Measurements from ENCODE around the gene RAB20. TPM values are rescaled to one million over a fixed set of nuclear protein-coding genes. Genes with fewer than 3 reads are reported as not detected.

RAB20 gene
- total RNA-seq, 1 experiment from 2014 or later: 12.3 TPM

- no peaks in the 10 kb centered on the region for H3K9me3 Mint-ChIP-seq
- Histone ChIP-seq H2BK12ac (ENCODE audit: insufficient read length, low read depth, low read length) (no peak overlapping the region), H2AFZ (ENCODE audit: low read length) (no peak overlapping the region), H2BK5ac (ENCODE audit: insufficient read length, low read length) (no peak overlapping the region), H3K27ac (ENCODE audit: insufficient read length, low read depth, low read length) (no peak overlapping the region), H4K91ac (ENCODE audit: insufficient read length, low read depth, low read length) (no peak overlapping the region), H3K9ac (ENCODE audit: extremely low read depth, insufficient read length, low read length) (no peak overlapping the region), H2AK5ac (ENCODE audit: insufficient read length, low read length) (no peak overlapping the region), H3K79me1 (ENCODE audit: insufficient read depth, low read depth, low read length, poor library complexity, severe bottlenecking) (no peaks in the 10 kb centered on the region), H3K18ac (ENCODE audit: insufficient read length, low read depth, low read length) (no peak overlapping the region), H3T11ph (ENCODE audit: low read length) (no peak overlapping the region), H3K14ac (ENCODE audit: insufficient read depth, low read length) (no peak overlapping the region; the same call in 1 of the 2 replicates), H4K8ac (replicated peaks; ENCODE audit: insufficient read length, low read depth, low read length) (no peak overlapping the region), H3K4me2 (ENCODE audit: insufficient read depth, insufficient read length, low read length) (no peak overlapping the region), H3K4ac (ENCODE audit: low read depth, low read length) (no peak overlapping the region), H2BK120ac (ENCODE audit: low read depth, low read length, poor library complexity, severe bottlenecking) (no peak overlapping the region), H2BK15ac (ENCODE audit: low read depth, low read length) (no peak overlapping the region), H3K27me3 (ENCODE audit: insufficient read depth, low read length) (no peaks in the 10 kb centered on the region), H3K79me2 (ENCODE audit: insufficient read depth, low read length) (no peaks in the 10 kb centered on the region), H3K4me1 (ENCODE audit: insufficient read depth, low read length) (no peaks in the 10 kb centered on the region), H3K56ac (ENCODE audit: insufficient read length, low read depth, low read length) (no peak overlapping the region), H2BK20ac (ENCODE audit: low read depth, low read length, poor library complexity, severe bottlenecking) (no peak overlapping the region), H3K23me2 (ENCODE audit: insufficient read length, low read depth, low read length, poor library complexity, severe bottlenecking) (no peaks in the 10 kb centered on the region), H4K20me1 (ENCODE audit: control insufficient read depth, insufficient read depth, insufficient read length) (no peaks in the 10 kb centered on the region), H4K5ac (ENCODE audit: insufficient read length, low read depth, low read length) (no peak overlapping the region), H3K9me3 (ENCODE audit: control insufficient read depth, low read depth, low read length) (no peaks in the 10 kb centered on the region), H3K23ac (ENCODE audit: insufficient read length, low read depth, low read length) (no peak overlapping the region)
- H3K4me3 Mint-ChIP-seq: no peak overlapping the region
- TF ChIP-seq, protein P1, sequence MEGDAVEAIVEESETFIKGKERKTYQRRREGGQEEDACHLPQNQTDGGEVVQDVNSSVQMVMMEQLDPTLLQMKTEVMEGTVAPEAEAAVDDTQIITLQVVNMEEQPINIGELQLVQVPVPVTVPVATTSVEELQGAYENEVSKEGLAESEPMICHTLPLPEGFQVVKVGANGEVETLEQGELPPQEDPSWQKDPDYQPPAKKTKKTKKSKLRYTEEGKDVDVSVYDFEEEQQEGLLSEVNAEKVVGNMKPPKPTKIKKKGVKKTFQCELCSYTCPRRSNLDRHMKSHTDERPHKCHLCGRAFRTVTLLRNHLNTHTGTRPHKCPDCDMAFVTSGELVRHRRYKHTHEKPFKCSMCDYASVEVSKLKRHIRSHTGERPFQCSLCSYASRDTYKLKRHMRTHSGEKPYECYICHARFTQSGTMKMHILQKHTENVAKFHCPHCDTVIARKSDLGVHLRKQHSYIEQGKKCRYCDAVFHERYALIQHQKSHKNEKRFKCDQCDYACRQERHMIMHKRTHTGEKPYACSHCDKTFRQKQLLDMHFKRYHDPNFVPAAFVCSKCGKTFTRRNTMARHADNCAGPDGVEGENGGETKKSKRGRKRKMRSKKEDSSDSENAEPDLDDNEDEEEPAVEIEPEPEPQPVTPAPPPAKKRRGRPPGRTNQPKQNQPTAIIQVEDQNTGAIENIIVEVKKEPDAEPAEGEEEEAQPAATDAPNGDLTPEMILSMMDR (conservative IDR thresholded peaks at IDR 0.05): no peak; the same call in 2 of the 3 replicates
- H3K36me3 Mint-ChIP-seq (ENCODE audit: insufficient read depth in 1 of 3, low read depth in 3 of 3): peaks cover 10 to 46% (median 39%) of the 10 kb centered on the region in 3 experiments
- H3K4me1 Mint-ChIP-seq: peaks cover 2 to 9% of the 10 kb centered on the region in 2 experiments; a peak in 2 of 4 replicates
- H3K27me3 Mint-ChIP-seq (ENCODE audit: low read depth): no peaks in the 10 kb centered on the region
- WGBS (ENCODE audit: extremely low coverage, insufficient read length, low lambda C conversion rate): no CpG with 5 or more reads among the region's 31 CpGs
- DNase-seq: no peak
- H3K27ac Mint-ChIP-seq: no peak overlapping the region; a peak in 1 of 7 replicates
These were observed 49.9 kb downstream of the RAB20 start for GRCh38 chr13:110511509-110512181.
